ENCODE results near the gene SPEM2.
"Not testable (repeated sequence)": the region's sequence is repeated elsewhere in the genome, so short reads cannot be mapped to it uniquely, and the experiment has no call there.

SPEM2 gene

DNA sequence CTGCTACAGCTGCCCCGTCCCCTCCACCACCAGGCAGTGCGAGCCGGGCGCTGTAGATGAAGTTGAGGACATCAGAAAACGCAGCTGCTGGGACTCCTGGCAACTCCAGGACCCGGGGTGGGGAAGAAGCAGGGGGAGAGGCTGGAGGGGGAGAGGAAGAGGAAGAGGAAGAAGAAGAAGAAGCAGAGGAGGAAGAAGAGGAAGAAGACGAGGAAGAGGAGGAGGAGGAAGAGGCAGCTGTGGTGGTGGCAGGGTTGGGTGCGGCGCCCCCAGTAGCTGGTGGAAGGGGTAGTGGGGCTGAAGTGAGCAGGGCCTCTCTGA, 40.9 kb downstream of the SPEM2 start:
- peak overlapping the region; percentile 77 for H3K27ac Mint-ChIP-seq
- no peak overlapping the region for H3K4me3 Mint-ChIP-seq
- H3K36me3 Mint-ChIP-seq = no peaks in the 10 kb centered on the region
- no peaks in the 10 kb centered on the region for H3K27me3 Mint-ChIP-seq
- H3K4me1 Mint-ChIP-seq (ENCODE audit: low read depth) = peaks cover 16% of the 10 kb centered on the region
- H3K9me3 Mint-ChIP-seq (ENCODE audit: low read depth) = no peaks in the 10 kb centered on the region

DNA sequence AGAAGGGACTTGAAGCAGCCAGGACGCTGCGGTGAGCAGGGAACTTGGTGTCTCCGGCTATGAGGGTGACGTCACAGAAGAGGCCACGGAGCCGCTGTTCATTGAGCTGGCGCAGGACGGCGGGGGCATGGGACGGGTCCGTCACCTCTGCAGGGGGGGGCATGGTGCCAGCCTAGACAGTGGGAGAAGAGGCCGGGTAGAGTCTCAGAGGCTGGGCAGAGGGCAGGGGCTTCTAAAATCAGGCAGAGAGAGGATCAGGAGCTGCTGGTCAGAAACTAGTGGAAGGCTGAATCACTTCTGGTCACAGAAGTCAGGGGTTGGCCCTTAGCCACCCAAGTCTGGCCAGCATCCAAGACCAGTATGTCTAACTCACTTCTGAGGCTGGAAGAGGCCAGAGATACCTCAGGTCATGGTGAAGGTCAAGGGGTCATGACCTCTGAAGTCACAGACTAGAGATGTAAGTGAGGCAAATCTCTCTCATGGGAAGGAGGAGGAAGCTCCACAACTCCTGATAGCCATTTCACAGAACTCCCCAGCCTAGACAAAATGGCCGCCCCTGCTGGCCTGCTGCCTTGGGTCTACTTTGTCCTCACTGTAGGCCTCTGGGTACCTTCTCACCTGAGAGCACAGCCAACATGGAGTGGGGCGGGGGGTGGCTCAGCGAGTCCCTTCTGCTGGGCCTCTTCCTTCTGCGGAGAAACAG, 41.4 kb downstream of the SPEM2 start:
- H3K4me1 Mint-ChIP-seq (ENCODE audit: low read depth) = peaks cover 21% of the 10 kb centered on the region
- no peaks in the 10 kb centered on the region for H3K9me3 Mint-ChIP-seq (ENCODE audit: low read depth)
- peak overlapping the region; percentile 77 for H3K27ac Mint-ChIP-seq
- no peaks in the 10 kb centered on the region for H3K36me3 Mint-ChIP-seq
- no peaks in the 10 kb centered on the region for H3K27me3 Mint-ChIP-seq
- no peak overlapping the region for H3K4me3 Mint-ChIP-seq

DNA sequence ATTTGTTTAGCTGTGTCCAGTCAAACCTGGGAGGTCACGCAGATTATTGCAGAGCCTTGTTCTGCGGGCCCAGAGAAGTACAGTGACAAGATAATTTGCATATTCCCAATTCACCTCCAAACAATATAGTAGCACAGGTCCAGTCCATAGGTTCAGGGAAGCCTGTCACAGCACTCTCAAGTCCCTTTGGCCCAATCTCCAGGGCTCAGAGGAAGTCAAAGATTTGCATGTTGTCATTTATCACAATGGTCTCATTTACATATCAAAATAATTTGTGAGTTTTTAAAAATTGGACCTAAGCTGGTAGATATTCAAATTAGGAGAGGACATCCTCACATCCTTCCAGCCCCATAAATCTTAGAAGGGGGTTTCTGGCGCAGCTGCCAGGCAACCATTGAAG, 42.1 kb downstream of the SPEM2 start:
- Mint-ChIP-seq H3K4me1 (ENCODE audit: low read depth) (peaks cover 26% of the 10 kb centered on the region), H3K9me3 (ENCODE audit: low read depth) (no peaks in the 10 kb centered on the region), H3K36me3 (no peaks in the 10 kb centered on the region), H3K4me3 (no peak overlapping the region), H3K27me3 (no peaks in the 10 kb centered on the region), H3K27ac (peak overlapping the region; percentile 77)

DNA sequence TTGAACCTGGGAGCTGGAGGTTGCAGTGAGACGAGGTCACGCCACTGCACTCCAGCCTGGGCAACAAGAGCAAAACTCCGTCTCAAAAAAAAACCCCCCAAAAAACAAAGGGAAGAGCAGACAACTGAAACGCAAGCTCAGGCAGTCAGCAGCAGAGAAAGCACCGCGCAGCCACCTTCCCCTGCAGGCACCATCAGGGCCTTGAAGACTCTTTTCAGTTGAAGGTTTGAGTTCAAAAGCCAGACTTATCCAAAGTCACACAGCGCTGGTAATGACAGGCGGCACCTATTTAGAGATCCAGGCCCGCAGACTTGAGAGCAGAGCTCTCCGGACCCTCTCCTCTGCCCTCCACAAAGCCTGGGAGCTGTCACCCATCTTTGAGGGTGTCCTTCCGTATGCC, 42.9 kb downstream of the SPEM2 start:
- H3K27me3 Mint-ChIP-seq = no peaks in the 10 kb centered on the region
- H3K4me1 Mint-ChIP-seq (ENCODE audit: low read depth) = peaks cover 26% of the 10 kb centered on the region
- H3K4me3 Mint-ChIP-seq = no peak overlapping the region
- no peaks in the 10 kb centered on the region for H3K36me3 Mint-ChIP-seq
- H3K9me3 Mint-ChIP-seq (ENCODE audit: low read depth) = no peaks in the 10 kb centered on the region
- peak overlapping the region; percentile 41 for H3K27ac Mint-ChIP-seq

DNA sequence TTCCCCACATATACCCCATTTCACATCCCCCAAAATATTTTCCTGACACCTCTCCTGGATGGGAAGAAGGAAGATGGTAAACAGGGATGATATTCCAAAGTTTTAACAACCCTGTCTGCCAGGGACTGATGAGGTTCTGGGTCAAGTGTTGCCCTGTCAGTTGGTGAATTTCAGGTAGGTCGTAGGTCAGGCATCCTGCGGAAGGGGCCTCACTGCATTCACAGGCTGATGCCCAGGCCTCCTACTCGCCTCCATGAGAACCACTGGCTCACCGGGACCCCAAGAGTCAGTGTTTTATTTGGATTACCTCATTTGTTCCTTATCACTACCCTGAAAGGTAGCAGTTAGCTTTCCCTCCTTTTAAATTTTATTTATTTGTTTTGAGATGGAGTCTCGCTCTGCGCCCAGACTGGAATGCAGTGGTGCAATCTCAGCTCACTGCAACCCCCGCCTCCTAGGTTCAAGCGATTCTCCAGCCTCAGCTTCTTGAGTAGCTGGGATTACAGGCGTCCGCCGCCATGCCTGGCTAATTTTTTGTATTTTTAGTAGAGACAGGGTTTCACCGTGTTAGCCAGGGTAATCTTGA, 43.5 kb downstream of the SPEM2 start:
- Mint-ChIP-seq H3K4me3 (no peak overlapping the region), H3K27me3 (no peaks in the 10 kb centered on the region), H3K4me1 (ENCODE audit: low read depth) (peaks cover 30% of the 10 kb centered on the region)

DNA sequence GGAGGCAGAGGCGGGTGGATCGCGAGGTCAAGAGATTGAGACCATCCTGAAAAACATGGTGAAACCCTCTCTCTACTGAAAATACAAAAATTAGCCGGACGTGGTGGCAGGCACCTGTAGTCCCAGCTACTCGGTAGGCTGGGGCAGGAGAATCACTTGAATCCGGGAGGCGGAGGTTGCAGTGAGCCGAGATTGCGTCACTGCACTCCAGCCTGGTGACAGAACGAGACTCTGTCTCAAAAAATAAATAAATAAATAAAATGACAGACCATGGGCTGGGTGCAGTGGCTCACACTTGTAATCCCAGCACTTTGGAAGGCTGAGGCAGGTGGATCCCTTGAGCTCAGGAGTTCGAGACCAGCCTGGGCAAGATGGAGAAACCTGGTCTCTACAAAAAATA, 44.4 kb downstream of the SPEM2 start:
- H3K36me3 Mint-ChIP-seq; H3K27me3 Mint-ChIP-seq; H3K4me3 Mint-ChIP-seq; H3K9me3 Mint-ChIP-seq (ENCODE audit: low read depth); H3K27ac Mint-ChIP-seq: not testable (repeated sequence)
- peaks cover 36% of the 10 kb centered on the region for H3K4me1 Mint-ChIP-seq (ENCODE audit: low read depth)

More for the DNA sequence above, 43.5 kb downstream of the SPEM2 start:
- Mint-ChIP-seq H3K9me3 (ENCODE audit: low read depth) (no peaks in the 10 kb centered on the region), H3K27ac (peak overlapping the region; percentile 41), H3K36me3 (no peaks in the 10 kb centered on the region)

DNA sequence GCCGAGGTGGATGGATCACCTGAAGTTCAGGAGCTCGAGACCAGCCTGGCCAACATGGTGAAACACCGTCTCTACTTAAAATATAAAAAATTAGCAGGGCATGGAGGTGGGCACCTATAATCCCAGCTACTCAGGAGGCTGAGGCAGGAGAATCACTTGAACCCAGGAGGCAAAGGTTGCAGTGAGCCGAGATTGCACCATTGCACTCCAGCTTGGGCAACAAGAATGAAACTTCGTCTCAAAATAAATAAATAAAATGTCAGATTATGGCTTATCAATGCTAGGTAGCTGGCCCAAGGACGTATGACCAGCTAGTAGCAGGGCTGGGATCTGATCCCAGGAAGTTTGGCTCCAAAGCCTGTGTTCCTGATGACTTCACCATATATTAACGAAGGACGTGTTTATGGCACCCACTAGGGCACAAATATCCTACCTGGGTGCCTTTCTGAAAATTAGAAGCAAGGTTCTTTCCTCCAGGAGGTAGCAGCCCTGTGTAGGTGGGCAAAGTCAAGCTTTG, 45.1 kb downstream of the SPEM2 start:
- H3K27ac Mint-ChIP-seq = peak overlapping the region; percentile 58
- not testable (repeated sequence) for H3K9me3 Mint-ChIP-seq (ENCODE audit: low read depth); H3K4me3 Mint-ChIP-seq; H3K27me3 Mint-ChIP-seq; H3K36me3 Mint-ChIP-seq
- H3K4me1 Mint-ChIP-seq (ENCODE audit: low read depth) = peaks cover 36% of the 10 kb centered on the region

DNA sequence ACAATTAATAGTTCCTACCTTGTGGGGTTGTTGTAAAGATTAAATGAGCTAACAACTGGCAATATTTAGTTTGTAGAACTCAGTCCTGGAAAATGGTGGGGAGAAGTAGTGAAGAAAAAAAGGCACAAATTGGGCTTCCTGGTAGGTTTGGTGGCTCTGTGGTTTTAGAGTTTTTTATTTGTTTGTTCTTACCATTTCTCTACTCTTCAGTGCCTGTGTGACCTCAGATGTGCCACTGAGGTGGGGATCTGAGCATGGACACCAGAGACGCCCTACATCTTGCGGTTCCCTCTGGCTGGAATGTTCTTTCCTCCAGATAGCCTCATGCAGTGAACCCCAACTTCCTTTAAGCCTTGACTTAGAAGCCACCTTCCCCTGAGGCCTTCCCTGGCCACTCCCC, 46.3 kb downstream of the SPEM2 start:
- Mint-ChIP-seq H3K4me3 (no peak overlapping the region), H3K27ac (peak overlapping the region; percentile 58), H3K9me3 (ENCODE audit: low read depth) (no peaks in the 10 kb centered on the region), H3K27me3 (no peaks in the 10 kb centered on the region), H3K36me3 (peaks cover 2% of the 10 kb centered on the region), H3K4me1 (ENCODE audit: low read depth) (peaks cover 47% of the 10 kb centered on the region)

DNA sequence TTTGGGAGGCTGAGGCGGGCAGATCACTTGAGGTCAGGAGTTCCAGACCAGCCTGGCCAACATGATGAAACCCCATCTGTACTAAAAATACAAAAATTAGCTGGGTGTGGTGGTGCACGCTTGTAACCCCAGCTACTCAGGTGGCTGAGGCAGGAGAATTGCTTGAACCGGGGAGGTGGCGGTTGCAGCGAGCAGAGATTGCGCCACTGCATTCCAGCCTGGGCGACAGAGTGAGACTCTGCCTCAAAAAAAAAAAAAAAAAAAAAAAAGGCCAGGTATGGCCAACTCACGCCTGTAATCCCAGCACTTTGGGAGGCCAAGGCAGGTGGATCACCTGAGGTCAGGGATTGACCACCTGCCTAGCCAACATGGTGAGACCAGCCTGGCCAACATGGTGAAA, 49.4 kb downstream of the SPEM2 start:
- H3K27ac Mint-ChIP-seq; H3K36me3 Mint-ChIP-seq; H3K4me3 Mint-ChIP-seq; H3K9me3 Mint-ChIP-seq (ENCODE audit: low read depth); H3K27me3 Mint-ChIP-seq: not testable (repeated sequence)
- H3K4me1 Mint-ChIP-seq (ENCODE audit: low read depth) = peaks cover 57% of the 10 kb centered on the region

DNA sequence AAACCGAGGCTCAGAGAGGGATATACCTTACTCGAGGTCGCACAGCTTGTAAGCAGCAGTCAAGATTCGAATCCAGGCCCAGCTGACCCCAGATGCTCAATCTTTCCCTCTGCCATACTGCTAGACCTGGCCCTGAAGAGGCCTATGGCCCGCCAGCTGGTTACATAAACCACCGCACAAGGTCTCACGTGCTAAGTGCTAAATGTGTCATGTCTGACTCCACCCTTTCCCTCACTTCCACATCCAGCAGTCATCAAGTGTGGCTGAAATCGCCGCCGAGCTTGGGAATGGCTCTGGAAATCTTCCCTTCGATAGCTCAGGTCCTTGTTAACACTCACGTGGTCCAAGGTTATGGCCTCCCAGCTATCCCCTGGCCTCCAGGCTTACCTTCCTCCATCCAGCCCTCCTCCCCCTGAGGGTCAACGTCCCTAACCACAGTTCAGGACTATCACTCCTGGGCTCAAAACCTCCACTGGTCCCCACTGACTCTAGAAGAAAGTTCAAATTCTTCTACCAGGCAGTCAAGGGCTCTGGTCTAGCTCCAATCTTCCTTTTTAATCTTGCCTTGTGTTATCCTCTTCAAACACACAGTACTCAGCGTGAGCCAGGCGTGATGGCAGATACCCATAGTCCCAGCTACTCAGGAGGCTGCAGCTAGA, 50.5 kb downstream of the SPEM2 start:
- Mint-ChIP-seq H3K4me1 (ENCODE audit: low read depth) (peaks cover 61% of the 10 kb centered on the region), H3K4me3 (peak overlapping the region; percentile 99)

DNA sequence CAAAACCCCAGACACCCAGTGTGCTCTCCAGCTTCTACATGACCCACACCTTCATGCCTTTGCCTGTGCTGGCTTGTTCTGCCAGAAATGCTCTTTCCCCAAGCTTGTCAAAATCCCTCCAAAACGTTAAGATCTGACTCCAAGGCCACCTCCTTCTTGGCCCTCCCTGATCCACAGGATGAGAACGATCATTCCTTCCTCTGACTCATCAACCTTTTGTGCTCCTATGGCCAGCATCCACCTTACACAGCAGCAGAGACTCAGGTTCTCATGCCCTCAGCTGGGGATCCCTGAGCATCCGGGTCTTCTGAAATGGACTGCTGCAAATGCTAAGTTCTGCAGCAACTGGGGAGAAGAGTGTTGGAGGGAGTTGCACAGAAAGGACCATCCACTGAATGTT, 51.1 kb downstream of the SPEM2 start:
- Mint-ChIP-seq H3K27ac (peak overlapping the region; percentile 95), H3K4me1 (ENCODE audit: low read depth) (peaks cover 61% of the 10 kb centered on the region)

More for the DNA sequence above, 50.5 kb downstream of the SPEM2 start:
- H3K36me3 Mint-ChIP-seq = peaks cover 2% of the 10 kb centered on the region
- H3K27me3 Mint-ChIP-seq = no peaks in the 10 kb centered on the region
- H3K9me3 Mint-ChIP-seq (ENCODE audit: low read depth) = no peaks in the 10 kb centered on the region
- H3K27ac Mint-ChIP-seq = peak overlapping the region; percentile 95

DNA sequence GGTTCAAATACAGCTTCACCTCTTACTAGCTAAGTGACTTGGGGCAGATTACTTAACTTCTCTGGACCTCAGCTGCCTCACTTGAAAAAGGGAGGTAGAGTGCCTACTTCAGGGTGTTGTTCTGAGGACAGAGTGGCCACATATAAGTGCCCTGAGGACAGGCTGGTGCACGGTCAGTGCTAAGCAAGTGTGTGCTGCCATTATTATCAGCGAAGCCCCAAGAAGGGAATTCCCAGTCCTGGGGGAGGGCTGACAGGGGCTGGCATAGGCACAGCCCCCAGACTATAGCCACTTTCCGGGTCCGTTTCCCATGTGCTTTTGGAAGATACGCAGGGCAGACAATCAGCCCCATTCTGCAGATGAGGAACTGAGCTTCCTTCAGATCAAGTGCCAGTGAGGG, 51.5 kb downstream of the SPEM2 start:
- peak overlapping the region; percentile 95 for H3K27ac Mint-ChIP-seq
- peaks cover 61% of the 10 kb centered on the region for H3K4me1 Mint-ChIP-seq (ENCODE audit: low read depth)
- peak overlapping the region; percentile 99 for H3K4me3 Mint-ChIP-seq
- H3K9me3 Mint-ChIP-seq (ENCODE audit: low read depth) = no peaks in the 10 kb centered on the region
- no peaks in the 10 kb centered on the region for H3K27me3 Mint-ChIP-seq
- peaks cover 2% of the 10 kb centered on the region for H3K36me3 Mint-ChIP-seq

More for the DNA sequence above, 51.1 kb downstream of the SPEM2 start:
- Mint-ChIP-seq H3K36me3 (peaks cover 2% of the 10 kb centered on the region), H3K4me3 (peak overlapping the region; percentile 99), H3K9me3 (ENCODE audit: low read depth) (no peaks in the 10 kb centered on the region), H3K27me3 (no peaks in the 10 kb centered on the region)

Measured in activated naive CD8-positive, alpha-beta T cell (primary cell).